GM18505 (cell line): Measurements from ENCODE around the gene UGT2B11.
"Not testable (repeated sequence)": the region's sequence is repeated elsewhere in the genome, so short reads cannot be mapped to it uniquely, and the experiment has no call there.

ENCODE experiments used
- ATAC-seq: cut with Tn5 transposase; IDR thresholded peaks from one replicate; pipeline ENCODE4 v1.9.1; 2021; ENCODE audit not compliant: unreplicated experiment
- POLR2A ChIP-seq: IDR thresholded peaks from 4 replicates; pipeline ENCODE4 v1.6.1; 2011; ENCODE audit warnings: borderline replicate concordance; ENCODE audit not compliant: insufficient read depth, insufficient read length; ENCODE audit errors: extremely low read depth

Gene UGT2B11

DNA sequence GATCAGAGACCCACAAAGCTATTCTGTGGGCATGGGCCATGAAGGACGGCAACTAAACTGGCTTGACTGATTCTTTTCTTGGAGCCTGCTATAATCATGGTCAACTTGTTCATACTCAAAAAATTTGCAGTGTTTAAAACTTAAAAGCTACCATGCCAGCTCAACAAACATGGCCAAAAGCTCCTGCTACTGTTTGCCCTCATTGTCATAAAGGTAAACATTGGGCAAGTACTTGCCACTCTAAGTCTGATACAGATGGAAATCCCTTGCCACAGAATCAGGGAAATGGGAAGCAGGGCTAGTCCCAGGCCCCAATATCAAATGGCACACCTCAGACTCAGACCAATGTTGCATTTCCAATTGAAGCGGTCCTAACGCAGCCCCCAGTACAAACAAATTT is 20.4 kb downstream of the UGT2B11 start:
- no peak for ATAC-seq
- no peak for TF ChIP-seq POLR2A

DNA sequence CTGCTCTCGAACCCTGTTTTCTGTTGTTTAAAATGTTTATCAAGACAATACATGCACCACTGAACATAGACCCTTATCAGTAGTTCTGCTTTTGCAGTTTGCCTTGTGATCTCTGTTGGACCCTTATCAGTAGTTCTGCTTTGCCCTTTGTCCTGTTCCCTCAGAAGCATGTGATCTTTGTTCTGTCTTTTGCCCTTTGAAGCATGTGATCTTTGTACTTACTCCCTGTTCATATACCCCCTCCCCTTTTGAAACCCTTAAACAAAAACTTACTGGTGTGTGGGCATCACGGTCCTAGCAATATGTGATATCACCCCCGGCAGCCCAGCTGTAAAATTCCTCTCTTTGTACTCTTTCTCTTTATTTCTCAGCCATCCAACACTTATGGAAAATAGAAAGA is 22.6 kb downstream of the UGT2B11 start:
- not testable (repeated sequence) for ATAC-seq

DNA sequence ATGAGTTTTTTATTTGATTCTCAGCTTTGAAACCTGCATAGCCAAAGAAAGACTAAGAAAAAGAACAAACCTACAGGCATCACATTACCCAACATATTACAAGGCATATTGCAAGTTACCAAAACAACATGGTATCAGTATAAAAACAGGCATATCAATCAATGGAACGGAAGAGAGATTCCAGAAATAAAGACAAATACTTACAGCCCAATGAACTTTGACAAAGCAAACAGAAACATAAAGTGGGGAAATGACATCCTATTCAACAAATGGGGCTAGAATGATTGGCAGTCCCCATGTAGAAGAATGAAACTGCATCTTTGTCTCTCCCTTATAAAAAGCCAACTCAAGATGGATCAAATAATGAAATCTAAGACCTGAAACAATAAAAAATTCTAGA is 23.9 kb downstream of the UGT2B11 start:
- not testable (repeated sequence) for ATAC-seq

DNA sequence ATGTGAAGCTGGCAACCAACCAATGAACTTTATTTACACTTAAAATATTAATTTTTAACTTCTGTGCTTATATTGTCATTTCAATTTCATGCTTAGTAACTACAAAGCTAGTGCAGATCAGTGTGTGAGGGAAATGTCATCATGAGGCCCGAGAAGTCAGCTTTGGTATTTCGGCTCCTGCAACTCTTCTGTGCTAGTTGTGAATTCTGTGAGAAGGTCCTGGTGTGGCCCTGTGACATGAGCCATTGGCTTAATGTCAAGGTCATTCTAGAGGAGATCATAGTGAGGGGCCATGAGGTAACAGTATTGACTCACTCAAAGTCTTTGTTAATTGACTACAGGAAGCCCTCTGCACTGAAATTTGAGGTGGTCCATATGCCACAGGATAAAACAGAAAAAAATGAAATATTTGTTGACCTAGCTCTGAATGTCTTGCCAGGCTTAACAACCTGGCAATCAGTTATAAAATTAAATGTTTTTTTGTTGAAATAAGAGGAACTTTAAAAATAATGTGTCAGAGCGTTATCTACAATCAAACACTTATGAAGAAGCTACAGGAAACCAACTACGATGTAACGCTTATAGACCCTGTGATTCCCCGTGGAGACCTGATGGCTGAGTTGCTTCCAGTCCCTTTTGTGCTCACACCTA is 32.9 kb downstream of the UGT2B11 start:
- not testable (repeated sequence) for ATAC-seq

DNA sequence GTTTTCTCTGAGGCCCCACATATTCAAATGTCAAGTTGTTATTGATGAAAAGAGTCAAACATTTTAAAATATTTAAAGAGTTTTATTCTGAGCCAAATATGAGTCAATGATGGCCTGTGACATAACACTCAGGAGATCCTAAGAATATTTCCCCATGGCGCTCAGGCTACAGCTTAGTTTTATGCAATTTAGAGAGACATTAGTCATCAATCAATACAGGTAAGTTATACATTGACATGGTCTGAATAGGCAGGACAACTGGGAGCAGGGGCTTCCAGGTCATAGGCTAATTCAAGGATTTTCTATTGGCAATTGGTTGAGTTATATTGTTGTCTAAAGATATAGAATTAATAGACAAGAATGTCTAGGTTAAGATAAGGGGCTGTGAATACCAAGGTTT is 34.7 kb downstream of the UGT2B11 start:
- not testable (repeated sequence) for ATAC-seq

DNA sequence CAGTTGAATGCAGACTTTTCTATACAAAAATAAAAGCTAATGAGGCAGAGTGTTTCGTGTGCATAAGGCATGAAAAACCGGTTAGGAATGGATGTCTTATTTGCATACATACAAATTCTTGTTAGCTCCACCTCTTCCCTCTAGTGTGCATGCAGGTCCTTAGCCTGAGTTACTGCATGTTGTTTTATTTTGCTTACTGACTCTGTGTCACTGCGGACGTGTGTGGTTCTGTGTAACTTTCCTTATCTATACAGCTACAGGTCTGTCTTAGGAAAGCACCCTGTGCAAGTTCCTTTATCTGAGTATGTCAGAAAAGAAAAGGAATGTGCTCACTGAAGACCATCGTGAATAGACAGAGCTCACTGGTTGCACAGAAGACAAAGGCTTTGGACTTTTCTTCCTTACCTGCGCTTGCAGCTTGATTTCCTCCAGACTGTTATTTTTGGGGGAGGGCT is 35.8 kb downstream of the UGT2B11 start:
- ATAC-seq = not testable (repeated sequence)

DNA sequence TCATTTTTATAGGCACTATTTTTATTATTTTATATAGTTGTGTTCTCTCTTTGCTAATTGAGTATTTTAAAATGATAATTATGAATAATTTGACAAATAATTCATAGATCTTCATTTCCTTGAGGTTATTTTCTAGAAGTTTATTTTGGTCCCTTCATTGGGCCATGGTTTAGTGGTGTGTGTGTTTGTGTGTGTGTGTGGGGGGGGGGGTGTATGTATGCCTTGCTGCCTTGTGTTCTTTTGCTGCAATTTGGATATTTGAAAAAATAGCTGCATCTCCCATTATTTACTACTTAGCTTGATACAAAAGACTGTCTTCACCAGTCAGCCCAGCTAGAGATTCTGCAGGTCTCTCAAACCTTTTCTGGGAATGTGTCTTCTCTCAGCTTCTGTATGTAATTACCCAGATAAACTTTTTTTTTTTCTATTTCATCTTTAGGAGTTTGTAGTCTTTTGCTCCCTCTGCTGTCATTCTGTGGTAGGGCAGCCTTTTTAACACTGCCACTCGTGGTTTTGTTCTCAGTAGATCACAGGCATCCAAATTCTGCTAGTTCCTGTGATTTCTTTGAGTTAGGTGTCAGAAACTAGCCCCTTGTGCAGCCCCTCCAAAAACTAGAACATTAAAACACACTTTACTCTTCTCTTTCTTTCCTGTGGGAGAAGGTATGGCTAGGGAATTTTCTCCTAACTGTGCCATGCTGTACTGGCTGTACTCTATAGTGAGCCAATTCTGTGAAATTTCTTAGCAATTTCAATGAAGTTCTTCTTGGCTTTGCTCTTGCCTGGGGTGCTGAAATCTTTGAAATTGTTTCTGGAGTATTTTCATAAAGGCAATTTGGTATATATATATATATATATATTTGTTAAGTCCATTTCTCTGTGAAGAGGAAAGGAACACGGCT is 44.1 kb downstream of the UGT2B11 start:
- ATAC-seq = peak; percentile 89

DNA sequence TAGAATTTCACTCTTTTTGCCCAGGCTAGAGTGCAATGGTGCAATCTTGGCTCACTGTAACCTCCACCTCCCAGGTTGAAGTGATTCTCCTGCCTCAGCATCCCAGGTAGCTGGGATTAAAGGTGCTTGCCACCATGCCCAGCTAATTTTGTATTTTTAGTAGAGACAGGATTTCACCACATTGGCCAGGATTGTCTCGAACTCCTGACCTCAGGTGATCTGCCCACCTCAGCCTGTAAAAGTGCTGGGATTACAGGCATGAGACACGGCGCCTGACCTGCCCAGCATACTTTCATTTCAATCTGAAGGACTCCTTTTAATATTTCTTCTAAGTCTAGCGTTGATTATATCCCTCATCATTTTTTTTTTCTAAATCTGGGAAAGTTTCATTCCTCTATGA is 45.4 kb downstream of the UGT2B11 start:
- ATAC-seq = not testable (repeated sequence)

DNA sequence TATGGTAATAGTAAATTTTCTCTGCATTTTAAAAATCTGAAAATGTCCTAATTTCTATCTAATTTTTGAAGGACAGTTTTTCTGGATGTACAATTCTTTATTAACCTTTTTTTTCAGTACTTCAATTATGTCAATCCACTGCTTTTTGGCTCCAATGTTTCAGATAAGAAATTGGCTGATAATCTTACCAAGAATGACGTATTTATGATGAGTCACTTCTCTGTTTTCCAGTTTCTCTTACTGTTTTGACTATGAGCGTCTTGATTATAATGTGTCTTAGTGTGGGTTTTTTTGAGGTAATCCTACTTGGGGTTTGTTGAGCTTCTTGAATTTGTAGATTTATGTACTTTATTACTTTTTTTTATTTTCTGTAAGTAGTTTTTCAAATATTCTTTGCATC is 47.2 kb downstream of the UGT2B11 start:
- TF ChIP-seq POLR2A = no peak
- no peak for ATAC-seq

DNA sequence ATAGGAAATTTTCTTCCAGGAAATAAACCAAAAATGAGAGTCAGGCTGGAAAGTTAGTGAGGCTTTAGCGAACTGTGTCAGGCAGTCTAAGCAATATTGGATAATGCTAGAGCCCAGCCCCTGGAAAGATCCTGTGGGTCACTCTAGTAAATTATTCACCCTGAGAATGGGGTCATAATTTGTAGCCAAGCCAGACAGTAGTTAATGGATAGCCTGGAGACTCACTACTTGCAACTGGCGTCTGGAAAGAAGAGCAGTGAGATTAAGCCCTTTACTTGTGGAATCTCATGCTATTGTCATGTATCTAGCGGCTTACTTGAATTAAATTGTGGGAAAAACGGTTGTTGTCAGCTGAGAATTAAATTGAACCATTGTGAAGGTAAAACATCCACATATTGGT is 48.2 kb downstream of the UGT2B11 start:
- ATAC-seq = not testable (repeated sequence)

DNA sequence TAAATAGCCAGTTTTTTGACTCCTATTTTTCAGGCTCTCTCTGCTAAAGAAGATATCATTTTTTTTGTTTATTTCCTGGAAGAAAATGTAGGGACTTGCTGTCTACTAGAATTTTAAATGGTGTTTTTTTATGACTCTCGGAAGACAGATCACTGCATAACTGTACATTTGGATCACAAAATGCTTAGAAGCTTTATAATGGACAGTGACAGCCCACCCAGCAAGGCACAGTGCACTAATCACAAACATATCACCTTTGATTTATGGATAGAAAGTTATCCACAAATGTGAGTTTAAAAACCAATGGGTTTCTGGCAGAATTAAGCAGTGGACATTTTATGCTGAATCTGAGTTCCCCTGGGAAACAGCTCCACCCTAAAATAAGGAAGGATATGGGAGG is 48.8 kb downstream of the UGT2B11 start:
- ATAC-seq = not testable (repeated sequence)

DNA sequence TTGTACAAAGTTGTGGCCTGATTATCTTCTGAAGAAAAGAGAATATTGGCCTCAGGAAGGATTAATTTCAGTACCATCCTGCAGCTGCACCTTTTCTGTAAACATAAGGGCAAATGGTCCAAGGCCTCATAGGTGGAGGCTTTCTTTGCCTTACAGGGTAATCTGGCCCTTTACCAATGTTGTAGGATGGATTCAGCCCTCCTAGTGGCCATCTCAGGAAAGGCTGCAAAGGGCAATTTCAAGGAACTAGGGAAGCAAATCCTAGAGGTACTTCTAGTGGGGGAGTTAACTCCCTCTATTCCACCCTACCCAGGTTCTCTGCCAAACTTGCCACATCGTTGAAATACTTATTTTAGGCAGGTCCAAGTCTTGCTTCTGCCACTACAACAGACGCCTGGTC is 57.6 kb downstream of the UGT2B11 start:
- ATAC-seq = no peak

DNA sequence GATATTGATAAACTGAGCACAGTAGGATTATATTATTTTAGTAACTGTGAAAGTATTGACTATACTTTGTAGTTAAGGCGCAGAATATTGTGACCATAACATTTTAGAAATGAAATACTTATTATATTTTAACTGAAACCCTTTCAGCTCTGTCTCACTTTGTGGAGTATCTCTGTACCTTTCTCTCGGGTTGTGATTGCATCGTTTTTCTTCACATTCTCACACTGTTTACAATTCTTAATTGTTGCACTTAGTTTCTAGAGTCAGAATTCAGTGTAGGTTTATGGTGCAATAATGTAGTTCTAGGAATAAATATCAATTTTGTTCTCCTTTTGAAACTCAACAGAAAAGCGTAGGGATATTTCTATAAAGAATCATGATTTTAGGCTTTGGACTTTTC is 60.5 kb downstream of the UGT2B11 start:
- TF ChIP-seq POLR2A = no peak

More for the DNA sequence above, 57.6 kb downstream of the UGT2B11 start:
- no peak for TF ChIP-seq POLR2A

More for the DNA sequence above, 60.5 kb downstream of the UGT2B11 start:
- ATAC-seq = no peak
